SH-SY5Y (cell line): ENCODE results near the gene PDE4A.

Experiments
- GATA2 ChIP-seq: IDR thresholded peaks from 2 replicates; pipeline ENCODE4 v1.6.1; 2011; ENCODE audit warnings: mild to moderate bottlenecking, low read depth, low read length
- GATA3 ChIP-seq: IDR thresholded peaks from 2 replicates; pipeline ENCODE4 v1.6.1; 2011; ENCODE audit warnings: low read depth, mild to moderate bottlenecking, low read length, moderate library complexity

PDE4A gene

DNA sequence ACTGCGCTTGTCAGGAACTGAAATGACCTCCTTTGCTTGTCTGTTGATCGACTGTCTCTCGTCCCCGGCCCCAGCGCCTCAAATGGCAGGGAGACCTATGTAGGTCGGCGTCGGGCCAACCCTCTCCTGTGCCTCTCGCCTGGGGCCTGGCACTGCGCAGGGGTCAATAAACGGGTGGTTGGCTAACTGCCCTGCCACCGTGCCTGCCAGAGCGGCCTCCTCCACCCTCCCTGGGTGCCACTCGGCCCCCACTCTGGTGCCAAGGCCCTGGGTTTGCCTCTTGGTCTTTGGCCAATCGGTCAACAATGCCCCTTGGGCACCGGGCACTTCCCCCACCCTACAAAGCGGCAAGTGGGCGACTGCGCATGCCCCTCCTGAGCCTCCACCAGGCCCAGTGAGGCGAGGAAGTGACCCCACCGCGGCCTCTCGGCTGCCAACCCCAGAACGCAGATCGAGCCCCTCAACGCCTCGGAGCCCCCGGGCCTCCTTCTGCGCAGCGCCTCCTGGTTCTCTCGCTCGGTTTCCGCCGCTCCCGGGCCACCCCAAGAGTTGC lies 81.7 kb downstream of the PDE4A start:
- no peak for TF ChIP-seq GATA3
- no peak for TF ChIP-seq GATA2

DNA sequence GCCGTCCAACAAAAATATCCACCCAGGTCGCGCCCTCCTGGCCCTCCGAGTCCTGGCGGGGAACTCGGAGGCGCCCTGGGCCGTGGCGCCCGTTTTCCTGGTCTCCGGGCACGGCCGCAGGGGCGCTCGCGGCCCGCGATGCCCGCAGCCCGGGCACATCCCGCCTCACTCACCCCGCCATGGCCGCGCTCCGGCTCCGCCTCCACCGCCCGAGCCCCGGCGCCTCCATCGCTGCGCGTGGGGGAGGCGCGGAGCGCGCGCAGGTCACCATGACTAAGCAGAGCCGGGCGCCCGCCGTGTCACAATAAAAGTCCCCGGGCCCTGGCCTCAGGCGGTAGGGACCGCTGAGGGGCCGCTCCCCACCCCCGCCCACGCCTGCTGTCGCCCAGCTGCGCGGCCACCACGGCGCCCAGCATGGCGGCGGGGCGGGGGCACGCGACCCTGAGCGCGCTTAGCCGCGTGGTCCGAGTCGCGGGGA lies 82.2 kb downstream of the PDE4A start:
- TF ChIP-seq GATA2 (no peak; the same call in 1 of the 2 replicates), GATA3 (no peak)

DNA sequence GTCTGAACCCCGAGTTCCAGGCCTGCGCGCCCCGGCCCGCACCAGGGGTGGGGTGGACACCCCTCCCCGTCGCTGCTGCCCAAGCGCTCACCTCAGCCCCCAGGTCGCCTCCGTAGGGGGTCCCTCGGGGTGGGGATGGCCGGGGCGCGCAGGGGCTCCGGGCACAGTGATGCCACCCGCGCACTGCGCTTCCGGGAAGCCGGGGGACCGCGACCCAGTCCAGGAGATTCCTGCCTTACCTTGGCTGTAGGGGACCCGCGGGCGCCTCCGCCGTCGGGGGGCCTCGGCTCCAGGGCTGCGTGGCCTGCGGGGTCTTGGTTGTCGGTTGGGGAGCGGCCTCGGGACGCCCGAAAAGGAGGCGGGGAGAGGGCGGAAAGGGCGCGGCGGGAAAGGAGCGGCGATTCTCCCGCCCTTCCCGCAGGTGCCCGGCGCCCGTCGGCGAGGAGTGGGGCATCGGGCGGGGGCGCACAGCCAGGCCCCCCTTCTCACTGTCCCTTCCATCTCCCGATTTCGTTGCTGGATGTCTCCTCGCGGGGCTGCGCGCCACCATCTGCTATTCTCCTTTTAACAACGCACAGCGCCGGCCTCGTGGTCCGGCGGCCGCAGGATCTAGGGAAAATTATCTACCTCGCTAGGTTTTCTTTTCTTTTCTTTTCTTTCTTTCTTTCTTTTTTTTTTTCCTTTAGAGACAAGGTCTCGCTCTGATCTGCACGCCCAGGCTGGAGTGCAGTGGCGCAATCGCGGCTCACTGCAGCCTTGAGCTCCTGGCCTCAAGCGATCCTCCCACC lies 82.9 kb downstream of the PDE4A start, which contains the start of gene KEAP1:
KEAP1 (minus strand) TSS at position 355 of the 788 bp plus-strand sequence. CDS start 3,323 bp downstream, outside the sequence.
- TF ChIP-seq GATA3 (no peak), GATA2 (no peak)

DNA sequence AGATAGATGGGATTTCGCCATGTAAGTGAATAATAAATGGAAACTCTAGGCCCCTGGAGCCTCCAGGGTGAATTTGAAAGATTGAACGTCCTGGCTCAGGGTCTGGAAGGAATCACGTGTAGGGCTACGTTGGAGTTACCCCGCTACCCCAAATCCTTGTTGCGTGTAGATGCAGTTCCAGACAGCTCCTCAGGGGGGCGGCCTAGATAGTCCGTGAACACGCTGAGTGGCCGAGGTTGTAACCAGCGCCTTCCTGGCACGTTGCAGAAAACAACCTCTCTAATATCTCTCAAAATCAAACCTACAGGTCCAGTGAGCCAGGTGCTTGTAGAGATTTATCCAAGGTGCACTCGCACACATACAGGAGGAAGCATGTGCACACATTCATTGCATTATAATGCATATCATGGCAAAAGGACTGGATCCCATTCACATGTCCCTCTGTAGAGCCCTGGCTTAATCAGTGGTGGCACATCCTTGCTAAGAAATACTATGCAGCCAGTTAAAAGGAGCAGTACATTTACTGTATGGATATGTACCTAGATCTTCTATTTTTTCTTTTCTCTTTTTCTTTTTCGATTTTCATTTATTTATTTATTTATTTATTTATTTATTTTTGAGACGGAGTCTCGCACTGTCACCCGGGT lies 85.4 kb downstream of the PDE4A start:
- no peak for TF ChIP-seq GATA2
- TF ChIP-seq GATA3: no peak

DNA sequence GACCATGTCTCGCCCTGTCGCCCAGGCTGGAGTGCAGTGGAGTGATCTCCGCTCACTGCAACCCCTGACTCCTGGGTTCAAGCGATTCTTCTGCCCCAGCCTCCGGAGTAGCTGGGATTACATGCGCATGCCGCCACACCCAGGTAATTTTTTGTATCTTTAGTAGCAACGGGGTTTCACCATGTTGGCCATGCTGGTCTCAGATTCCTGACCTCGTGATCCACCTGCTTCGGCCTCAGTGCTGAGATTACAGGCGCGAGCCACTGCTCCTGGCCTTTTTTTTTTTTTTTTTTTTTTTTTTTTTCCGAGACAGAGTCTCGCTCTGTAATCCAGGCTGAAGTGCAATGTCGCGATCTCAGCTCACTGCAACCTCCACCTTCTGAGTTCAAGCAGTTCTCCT lies 87.7 kb downstream of the PDE4A start:
- no peak for TF ChIP-seq GATA3
- TF ChIP-seq GATA2: no peak

DNA sequence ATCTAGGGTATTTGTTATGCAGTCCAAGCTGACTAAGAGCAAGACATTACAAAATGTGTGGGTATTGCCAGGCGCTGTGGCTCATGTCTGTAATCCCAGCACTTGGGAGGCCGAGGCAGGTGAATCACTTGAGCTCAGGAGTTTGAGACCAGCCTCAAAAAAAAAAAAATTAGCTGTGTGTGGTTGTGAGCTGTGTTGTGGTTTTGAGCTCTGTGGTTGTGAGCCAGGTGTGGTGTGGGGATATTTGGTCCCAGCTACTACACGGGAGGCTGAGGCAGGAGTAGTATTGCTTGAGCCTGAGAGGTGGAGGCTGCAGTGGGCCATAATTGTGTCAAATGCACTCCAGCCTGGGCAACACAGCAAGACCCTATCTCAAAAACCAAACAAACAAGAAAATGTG lies 88.4 kb downstream of the PDE4A start:
- TF ChIP-seq GATA2 (no peak), GATA3 (no peak)

DNA sequence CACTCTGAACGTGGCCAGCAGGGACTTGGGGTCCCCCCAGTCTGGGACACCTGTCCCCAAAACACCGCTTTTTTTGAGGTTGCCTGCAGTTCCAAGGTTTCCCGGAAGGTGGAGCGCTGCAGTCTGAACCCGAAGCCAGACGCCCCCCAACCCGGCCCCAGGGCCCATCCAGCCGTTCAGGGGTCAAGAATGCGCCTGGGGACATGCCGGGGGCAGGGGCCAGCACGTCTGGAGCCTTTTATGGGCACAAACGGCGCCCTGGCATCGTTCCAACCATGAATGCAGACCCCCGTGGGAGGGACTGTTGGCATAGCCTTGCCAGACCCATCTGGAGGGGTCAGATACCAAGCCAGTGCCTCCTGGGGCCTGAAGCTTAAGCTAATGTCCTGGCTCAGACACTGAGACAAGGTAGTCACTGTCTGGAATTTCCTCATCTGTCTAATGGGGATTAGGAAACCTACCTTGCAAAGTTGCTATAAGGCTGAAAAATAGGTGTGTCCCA lies 90.0 kb downstream of the PDE4A start:
- TF ChIP-seq GATA3: no peak
- TF ChIP-seq GATA2: no peak

DNA sequence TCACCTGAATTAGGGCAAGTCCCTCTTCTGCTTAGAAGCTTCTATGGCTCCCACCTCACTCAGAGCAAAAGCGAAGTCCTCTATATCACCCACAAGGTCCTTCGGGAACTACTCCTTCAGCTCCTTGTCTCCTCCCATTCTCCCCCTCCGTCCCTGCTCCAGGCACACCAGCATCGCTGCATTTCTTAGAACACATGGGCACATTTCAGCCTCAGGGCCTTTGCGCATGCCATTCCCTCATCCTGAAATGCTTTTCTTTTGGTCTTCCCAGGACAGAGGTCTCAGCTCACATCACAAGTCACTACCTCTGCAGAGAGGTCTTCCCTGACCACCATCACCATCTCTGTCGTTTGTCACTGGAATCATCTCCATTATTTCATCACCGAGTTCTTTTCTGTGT lies 92.9 kb downstream of the PDE4A start:
- TF ChIP-seq GATA2 (no peak), GATA3 (no peak)

DNA sequence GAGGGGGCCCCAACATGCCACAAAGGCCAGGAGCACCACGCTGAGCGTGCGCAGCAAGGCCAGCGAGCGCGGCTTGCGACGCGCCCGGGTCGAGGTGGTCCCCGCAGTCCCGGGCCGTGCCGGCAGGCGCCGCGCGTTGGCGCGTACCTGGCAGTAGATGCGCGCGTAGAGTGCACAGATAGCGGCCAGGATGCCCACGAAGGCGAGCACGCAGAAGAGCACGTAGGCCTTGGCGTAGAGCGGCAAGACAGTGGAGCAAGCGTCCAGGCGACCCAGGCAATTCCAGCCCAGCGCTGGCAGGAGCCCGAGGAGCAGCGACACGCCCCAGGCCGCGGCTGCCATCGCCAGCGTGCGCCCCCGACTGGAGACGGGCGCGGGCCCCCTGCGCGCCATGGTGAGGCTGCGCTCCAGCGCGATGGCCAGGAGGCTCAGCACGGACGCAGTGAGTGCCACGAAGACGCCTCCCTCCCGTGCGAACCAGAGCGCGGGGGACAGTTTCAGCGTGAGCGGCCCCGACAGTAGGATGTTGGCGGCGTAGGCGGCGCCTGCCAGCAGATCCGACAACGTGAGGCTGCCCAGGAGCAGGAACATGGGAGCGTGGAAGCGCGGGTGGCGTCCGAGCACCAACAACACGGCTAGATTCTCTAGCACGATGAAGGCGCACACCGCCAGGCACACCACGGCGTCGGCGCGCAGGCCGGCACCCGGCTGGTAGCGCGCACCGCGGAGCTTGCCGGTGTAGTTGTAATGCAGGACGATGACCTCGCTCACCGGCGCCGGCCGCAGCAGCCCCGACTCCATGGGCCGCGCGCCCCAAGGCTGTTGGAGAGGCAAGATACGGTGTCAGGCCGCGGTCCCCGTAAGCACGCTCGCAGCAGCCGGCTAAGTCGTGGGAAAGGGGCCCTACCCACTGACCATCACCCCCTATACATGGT lies 94.1 kb downstream of the PDE4A start:
- TF ChIP-seq GATA2 (no peak), GATA3 (no peak)

DNA sequence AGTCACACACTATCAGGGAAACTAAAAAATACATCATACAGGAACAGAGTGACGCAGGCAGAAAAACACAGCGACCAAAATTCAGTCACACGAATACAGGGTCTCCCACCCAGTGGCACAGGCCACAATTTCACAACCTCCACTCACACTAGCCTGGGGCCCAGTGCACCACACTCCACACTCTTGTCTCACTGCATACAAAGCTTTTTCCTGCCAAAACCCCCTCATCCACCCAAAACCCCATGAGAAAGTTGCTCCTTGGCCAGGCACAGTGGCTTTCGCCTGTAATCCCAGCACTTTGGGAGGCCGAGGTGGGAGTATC lies 95.7 kb downstream of the PDE4A start:
- TF ChIP-seq GATA3 (no peak), GATA2 (no peak)

DNA sequence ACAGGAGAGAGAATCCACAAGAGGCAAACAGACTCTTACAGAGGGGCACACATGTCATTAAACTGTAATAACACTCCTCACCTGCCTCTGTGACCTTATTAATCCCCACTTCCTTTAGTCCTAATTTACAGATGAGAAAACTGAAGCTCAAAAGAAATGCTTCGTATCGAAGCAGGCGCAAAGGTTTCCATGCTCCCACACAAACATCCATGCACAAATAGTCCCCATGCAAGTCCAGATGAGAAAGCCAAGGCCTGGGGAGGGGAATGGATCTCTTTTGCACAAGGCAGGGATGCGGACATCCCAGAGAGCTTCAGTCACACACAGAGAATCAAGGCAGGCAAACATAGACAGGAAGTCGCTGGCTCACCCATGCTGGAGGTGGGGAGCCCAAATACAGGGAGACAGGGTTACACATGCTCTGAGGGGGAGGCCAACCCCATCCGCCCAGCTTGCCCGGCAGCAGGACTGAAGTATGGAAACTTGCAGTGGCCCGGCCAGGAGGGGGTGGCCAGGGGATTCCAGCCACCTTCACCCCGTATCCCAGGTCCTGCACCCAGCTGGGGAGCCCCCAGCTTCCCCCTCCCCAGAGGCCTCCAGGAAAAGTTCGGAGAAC lies 96.4 kb downstream of the PDE4A start:
- TF ChIP-seq GATA3: no peak
- no peak for TF ChIP-seq GATA2

DNA sequence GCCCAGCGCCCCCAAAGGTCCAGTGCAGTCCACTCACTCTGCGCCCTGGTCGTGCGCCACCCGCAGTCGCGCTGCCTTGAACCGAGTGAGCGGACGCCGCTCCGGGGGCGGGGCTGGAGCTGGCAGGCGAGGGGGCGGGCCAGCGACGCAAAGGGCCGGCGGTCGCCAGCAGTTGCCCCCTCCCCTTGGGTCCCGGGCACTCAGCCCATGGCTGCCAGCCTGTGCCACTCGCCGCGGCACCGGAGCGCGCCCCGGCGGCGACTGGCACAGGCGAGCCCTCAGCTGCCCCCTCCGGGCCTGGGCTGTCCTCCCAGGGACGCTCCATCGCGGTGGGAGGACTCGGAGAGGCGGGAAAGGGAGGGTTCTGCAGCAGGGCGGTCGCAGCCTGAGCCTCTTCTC lies 97.0 kb downstream of the PDE4A start, which contains the start of gene S1PR5:
S1PR5 (minus strand) TSS at position 87 of the 399 bp plus-strand sequence. CDS start 2,436 bp downstream, outside the sequence.
- no peak for TF ChIP-seq GATA3
- TF ChIP-seq GATA2: no peak

DNA sequence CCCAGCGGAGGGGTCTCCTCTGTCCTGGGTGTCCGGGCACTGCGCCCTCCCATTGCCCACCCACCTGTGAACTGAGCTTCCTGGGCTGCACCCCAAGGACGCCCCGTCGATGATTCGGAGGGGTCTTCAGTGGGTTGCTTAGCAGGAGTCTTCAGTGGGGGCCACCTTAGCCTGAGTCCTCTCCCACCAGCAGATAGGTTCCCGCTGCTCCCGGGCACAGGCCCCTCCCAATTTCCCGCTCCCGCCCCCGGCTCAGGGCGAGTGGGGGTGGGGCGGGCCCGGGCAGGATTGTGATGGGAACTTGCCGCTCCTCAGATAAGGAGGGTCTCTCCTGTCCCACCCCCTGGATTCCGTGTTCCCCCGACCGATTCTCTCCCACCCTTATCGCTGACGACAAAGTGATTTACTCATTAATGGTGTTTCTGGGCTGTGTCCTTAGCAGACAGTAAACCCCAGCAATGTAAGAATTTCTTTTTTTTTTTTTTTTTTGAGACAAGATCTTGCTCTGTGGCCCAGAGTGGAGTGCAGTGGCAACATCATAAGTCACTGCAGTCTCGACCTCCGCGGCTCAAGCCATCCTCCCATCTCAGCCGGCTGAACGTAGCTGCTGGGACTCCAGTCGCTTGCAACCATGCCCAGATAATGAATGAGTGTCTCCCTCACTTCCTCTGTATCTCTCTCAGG lies 97.6 kb downstream of the PDE4A start:
- TF ChIP-seq GATA2: no peak
- TF ChIP-seq GATA3: no peak
